Stimulated activated CD4-positive, alpha-beta T cell treated with anti-CD3 and anti-CD28 coated beads, Interleukin-4, amount 100 ng/mL, for 24 hours (primary cell): ENCODE measurements around the gene DNAH8.

Experiments
- DNase-seq: peaks from one replicate; pipeline ENCODE4 v3.0.0-alpha.2; 2020

The DNAH8 gene

DNA sequence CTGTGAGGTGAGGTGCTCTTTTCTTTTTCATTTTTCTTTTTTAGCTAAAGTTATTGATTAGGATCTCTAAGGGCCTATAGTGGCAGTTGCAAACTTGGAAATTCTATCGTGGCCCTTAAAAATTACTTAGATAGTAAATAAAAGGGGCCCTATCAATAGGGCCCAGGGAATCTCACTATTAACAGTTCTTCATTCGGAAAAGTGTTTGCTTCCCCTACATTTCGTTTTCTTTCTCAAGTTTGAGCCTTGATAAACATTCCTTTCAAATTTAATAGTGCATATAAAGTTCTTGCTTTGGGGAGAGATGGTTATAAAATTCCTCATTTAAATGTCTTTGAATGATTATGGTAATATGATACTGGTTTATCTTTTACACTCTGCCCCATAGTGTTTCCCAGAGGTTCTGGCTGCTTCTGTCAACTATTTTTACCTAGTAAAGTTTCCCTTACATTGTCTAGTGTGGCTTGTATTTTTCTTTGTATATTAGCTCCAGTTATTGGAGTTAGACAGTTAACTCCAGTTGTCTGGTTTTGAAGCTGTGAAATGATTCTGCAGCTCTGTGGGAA lies 263.1 kb downstream of the DNAH8 start:
- DNase-seq = no peak

DNA sequence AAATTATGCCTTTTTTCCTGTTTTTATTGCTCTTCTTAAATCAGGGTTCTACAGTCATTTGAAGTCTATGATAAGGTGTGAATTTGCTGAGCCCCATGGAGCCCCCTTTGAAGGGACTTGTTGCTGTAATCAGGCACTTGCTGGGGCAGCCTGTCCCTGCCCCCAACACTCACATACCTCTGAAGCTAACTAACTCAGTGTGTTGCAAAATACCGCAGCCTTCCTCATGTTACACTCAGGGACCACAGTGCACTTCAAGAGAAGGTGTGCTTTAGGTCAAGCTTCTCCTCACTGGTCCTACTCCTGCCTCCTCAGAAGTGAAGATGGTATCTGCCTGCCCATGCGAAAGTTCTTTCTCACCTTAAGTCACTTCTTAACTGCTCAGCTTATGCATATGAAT lies 267.4 kb downstream of the DNAH8 start:
- DNase-seq = no peak

DNA sequence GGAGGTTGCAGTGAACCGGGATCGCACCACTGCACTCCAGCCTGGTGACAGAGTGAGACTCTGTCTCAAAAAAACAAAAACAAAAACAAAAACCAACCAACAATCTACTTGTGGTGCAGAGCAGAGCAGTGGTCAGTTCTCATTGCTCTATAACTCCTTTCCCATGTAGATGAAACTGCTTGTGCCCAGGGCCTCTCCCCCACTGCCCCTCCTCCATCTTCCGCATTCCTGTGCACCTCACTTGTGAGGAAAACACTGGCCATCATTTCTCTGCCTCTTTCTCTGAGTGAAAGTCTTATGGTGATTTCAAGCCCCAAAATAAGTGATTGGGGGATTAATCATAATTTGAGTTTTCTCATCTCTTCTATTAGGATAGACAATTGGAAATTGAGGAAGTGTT lies 269.6 kb downstream of the DNAH8 start:
- no peak for DNase-seq

GRCh38 chr6:38985839-38986238 lies 270.7 kb downstream of the DNAH8 start:
- DNase-seq = no peak

GRCh38 chr6:38987503-38987902 lies 272.4 kb downstream of the DNAH8 start:
- DNase-seq = no peak

DNA sequence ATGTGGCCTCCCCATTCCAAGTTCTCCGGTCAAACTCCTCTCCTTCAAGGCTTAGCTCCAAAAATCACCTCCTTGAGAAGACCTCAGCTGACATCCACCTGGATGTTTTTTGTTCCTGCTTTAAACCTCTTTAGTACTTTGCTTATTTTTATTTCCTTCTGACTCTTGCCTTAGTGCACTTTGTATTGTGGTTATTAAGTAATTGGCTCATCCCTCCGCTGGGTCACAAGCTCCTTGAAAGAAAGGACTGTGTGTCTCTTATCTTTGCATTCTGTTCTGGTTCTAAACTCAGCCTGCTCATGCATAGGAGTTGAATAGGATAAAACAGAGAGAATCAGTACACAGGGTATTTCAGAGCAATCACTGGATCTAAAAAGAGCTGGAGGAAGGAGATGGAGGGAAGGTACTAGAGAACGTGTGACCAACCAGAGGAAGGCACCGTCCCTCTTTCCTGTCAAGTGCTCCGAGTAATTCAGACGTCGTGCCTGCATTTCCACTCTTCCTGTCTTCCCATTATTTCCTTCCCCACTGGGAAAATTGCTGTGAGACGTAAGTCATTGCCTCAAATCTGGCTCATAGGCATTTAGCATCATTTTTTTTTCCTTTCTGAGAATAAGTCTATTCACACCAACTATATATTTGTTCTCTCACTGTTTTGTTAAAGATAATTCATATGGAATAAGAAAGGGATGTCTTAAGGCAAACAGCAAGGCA lies 273.8 kb downstream of the DNAH8 start:
- DNase-seq = no peak

- no peak for DNase-seq
These were observed 275.4 kb downstream of the DNAH8 start for GRCh38 chr6:38990475-38990874.

- DNase-seq = no peak
These were observed 281.6 kb downstream of the DNAH8 start for GRCh38 chr6:38996676-38997075.

DNA sequence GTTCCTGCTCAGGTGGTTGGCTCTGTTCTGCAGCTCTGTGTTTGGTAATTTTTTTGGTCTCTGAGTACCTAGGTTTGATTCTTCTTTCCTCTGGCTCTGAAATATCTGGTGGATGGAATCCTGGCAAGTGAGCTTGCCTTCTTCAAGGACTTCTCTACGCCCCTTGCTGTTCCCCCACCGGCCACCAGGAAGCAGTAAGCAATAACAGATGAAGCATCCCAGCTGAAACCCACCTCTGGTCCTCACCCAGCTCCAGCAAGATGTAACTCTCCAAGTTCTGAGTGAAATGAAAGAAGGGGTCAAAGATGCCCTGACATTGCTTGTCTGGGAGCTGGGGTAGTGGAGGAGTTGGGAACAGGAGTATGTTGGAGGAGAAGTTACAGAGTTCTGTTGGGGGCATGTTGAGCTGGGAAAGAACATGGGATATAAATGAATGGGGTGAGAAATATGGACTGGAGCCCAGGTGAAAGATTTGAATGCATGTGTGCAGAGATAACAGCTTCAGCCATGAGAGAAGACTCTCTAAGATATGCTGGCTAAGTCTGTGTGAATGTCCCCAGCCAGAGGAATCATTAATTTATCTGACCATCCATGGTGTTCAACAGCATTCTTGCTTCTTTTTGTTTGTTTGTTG lies 282.1 kb downstream of the DNAH8 start:
- DNase-seq = peak; percentile 49

- DNase-seq = peak; percentile 9
These were observed 288.0 kb downstream of the DNAH8 start for GRCh38 chr6:39003072-39003471.

GRCh38 chr6:39003492-39003891 lies 288.4 kb downstream of the DNAH8 start:
- DNase-seq = no peak

GRCh38 chr6:39004801-39005200 lies 289.7 kb downstream of the DNAH8 start:
- DNase-seq = no peak

DNA sequence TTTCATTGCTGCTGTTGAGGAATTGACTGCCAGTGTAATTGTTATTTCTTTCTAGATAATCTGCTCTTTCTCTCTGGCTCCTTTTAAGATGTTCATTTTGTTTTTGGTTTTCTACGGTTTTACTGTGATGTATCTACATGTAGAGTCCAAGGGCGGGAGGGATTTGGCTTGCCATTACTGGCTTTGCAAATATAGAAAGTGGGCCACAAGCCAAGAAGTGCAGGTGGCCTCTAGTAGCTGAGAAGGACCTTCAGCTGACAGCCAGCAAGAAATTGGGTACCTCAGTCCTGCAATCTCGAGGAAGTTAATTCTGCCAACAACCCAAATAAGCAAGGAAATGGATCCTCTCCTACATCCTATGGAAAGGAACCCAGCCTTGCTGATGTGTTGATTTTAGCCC lies 290.7 kb downstream of the DNAH8 start:
- DNase-seq = no peak

DNA sequence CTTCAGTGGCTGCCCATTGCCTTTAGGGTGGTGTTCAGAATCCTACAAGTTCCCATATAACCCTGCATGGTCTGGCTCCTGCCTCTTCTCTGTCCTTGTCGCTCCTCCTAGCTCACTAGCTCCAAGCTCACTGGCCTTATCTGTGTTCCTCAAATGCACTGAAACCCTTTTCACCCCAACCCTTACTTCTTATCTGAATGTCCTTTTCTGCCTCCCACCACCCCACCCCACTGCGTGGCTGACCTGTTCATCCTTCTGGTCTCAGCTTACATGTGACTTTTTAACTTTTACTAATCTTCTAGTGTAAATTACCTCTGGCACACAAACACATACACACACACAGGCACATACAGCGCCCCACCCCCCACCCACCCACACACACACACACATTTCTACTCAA lies 292.5 kb downstream of the DNAH8 start:
- DNase-seq = no peak

DNA sequence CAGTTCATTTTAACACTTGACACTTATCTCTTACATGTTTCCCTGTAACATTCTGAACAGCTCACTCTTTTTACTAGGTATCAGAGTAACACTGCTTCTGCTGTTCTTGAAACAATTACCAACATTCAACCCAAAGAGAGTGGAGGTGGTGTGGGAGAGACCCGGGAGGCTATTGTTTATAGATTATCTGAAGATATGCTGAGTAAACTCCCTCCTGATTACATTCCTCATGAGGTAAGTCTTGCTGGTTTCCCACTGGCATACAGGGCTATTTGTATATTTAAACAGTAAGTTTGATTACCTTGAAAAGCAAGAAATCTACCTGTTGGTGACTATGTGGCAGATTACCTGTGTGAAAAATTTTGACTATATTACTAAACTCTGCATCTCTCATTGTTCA lies 293.6 kb downstream of the DNAH8 start:
- no peak for DNase-seq

- DNase-seq = no peak
These were observed 294.4 kb downstream of the DNAH8 start for GRCh38 chr6:39009476-39009875.

- DNase-seq = no peak
These were observed 301.9 kb downstream of the DNAH8 start for GRCh38 chr6:39016839-39017546.

- DNase-seq = no peak
These were observed 302.4 kb downstream of the DNAH8 start for GRCh38 chr6:39017547-39017880.

GRCh38 chr6:39018103-39018502 lies 303.0 kb downstream of the DNAH8 start:
- no peak for DNase-seq

GRCh38 chr6:39020136-39020535 lies 305.0 kb downstream of the DNAH8 start:
- no peak for DNase-seq

- DNase-seq = no peak
These were observed 305.9 kb downstream of the DNAH8 start for GRCh38 chr6:39021041-39021440.

DNA sequence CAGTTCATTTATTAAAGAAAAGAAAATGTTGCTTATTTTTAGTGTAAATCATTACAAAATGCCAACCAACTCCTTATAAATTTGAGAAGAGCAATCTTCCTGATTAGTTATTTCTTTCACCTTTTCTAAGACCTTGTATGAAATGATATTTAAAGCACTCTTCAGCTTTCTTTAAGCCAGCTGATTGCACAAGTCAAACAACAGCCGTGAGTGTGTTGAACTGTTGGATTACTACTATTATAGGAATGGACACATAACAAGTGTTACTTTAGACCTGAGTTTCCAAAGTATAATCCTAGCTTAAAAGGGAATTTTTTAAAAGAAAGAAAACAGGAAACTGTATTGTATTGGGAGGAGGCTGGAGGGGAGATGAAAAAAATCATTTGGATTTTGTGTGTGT lies 306.7 kb downstream of the DNAH8 start:
- DNase-seq = no peak

GRCh38 chr6:39026175-39026574 lies 311.1 kb downstream of the DNAH8 start:
- no peak for DNase-seq
